HEK293T (cell line): Measurements from ENCODE around the gene DDAH1.

Experiments used
- CTCF ChIA-PET: fragments of 350-600 bp; formaldehyde crosslinking; extraction: SDS; loops from one replicate; lab custom pipeline; 2021; ENCODE audit warnings: antibody characterized with exemption, inconsistent platforms; lab: Yijun Ruan, JAX
- POLR2A ChIA-PET: fragments of 350-600 bp; formaldehyde crosslinking; extraction: SDS; loops from one replicate; lab custom pipeline; 2020; ENCODE audit warnings: antibody characterized with exemption, inconsistent platforms; lab: Yijun Ruan, JAX
- DNase-seq: peaks from one replicate; pipeline ENCODE4 v3.0.0; 2012; ENCODE audit warnings: mixed read lengths; ENCODE audit errors: extremely low spot score
- ARNT ChIP-seq: fragments of 450-650 bp; IDR thresholded peaks from 2 replicates; pipeline ENCODE4 v1.6.1; 2017; ENCODE audit warnings: mild to moderate bottlenecking
- BHLHE40 ChIP-seq: fragments of 450-650 bp; IDR thresholded peaks from 2 replicates; pipeline ENCODE4 v1.6.1; 2016; ENCODE audit warnings: mild to moderate bottlenecking, moderate library complexity, borderline replicate concordance
- CTBP1 ChIP-seq: fragments of 450-650 bp; IDR thresholded peaks from 2 replicates; pipeline ENCODE4 v1.6.1; 2016; ENCODE audit warnings: borderline replicate concordance
- ELF4 ChIP-seq: fragments of 450-650 bp; IDR thresholded peaks from 2 replicates; pipeline ENCODE4 v1.6.1; 2017; ENCODE audit warnings: antibody characterized with exemption
- FOXA1 ChIP-seq: fragments of 450-650 bp; IDR thresholded peaks from 2 replicates; pipeline ENCODE4 v1.6.1; 2016; ENCODE audit warnings: mild to moderate bottlenecking
- FOXK2 ChIP-seq: fragments of 450-650 bp; IDR thresholded peaks from 2 replicates; pipeline ENCODE4 v1.6.1; 2016; ENCODE audit warnings: mild to moderate bottlenecking
- FOXM1 ChIP-seq: fragments of 450-650 bp; IDR thresholded peaks from 2 replicates; pipeline ENCODE4 v1.6.1; 2017; ENCODE audit warnings: mild to moderate bottlenecking, borderline replicate concordance
- HDGF ChIP-seq: fragments of 450-650 bp; IDR thresholded peaks from 2 replicates; pipeline ENCODE4 v1.6.1; 2017; ENCODE audit warnings: antibody characterized with exemption, borderline replicate concordance
- L3MBTL2 ChIP-seq: fragments of 450-650 bp; conservative IDR thresholded peaks from 2 replicates; pipeline ENCODE4 v1.6.1; 2016; ENCODE audit warnings: mild to moderate bottlenecking
- LEF1 ChIP-seq: fragments of 450-650 bp; IDR thresholded peaks from 2 replicates; pipeline ENCODE4 v1.6.1; 2017; ENCODE audit warnings: mild to moderate bottlenecking, borderline replicate concordance
- NFRKB ChIP-seq: fragments of 450-650 bp; IDR thresholded peaks from 2 replicates; pipeline ENCODE4 v1.6.1; 2016; ENCODE audit warnings: mild to moderate bottlenecking, moderate library complexity
- SP1 ChIP-seq: fragments of 450-650 bp; IDR thresholded peaks from 2 replicates; pipeline ENCODE4 v1.6.1; 2017
- SUZ12 ChIP-seq: fragments of 450-650 bp; IDR thresholded peaks from 2 replicates; pipeline ENCODE4 v1.6.1; 2016; ENCODE audit warnings: mild to moderate bottlenecking
- TARDBP ChIP-seq: fragments of 450-650 bp; IDR thresholded peaks from 2 replicates; pipeline ENCODE4 v1.6.1; 2016
- ZNF384 ChIP-seq: fragments of 450-650 bp; IDR thresholded peaks from 2 replicates; pipeline ENCODE4 v1.6.1; 2016
- TF ChIP-seq, protein P1 (sequence below): fragments of 450-650 bp; IDR thresholded peaks from 2 replicates; pipeline ENCODE4 v1.6.1; 2016

DDAH1 gene

DNA sequence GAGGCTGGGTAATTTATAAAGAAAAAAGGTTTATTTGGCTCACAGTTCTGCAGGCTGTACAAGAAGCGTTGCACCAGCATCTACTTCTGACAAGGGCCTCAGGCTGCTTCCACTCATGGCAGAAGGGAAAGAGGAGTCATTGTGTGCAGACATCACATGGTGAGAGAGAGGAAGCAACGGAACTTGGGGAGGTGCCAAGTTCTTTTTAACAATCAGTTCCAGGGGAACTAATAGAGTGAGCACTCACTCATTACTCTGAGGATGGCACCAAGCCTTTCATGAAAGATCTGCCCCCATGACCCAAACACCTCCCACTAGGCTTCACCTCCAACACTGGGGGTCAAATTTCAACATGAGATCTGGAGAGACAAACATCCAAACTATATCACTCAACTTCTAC lies 77.2 kb downstream of the DDAH1 start:
- TF ChIP-seq FOXA1 (no peak), ELF4 (no peak), SUZ12 (no peak), ZNF384 (no peak), SP1 (no peak), BHLHE40 (no peak), FOXM1 (no peak), FOXK2 (no peak), CTBP1 (no peak), ARNT (no peak), NFRKB (no peak), L3MBTL2 (no peak), HDGF (no peak), LEF1 (no peak)
- TF ChIP-seq, protein P1, sequence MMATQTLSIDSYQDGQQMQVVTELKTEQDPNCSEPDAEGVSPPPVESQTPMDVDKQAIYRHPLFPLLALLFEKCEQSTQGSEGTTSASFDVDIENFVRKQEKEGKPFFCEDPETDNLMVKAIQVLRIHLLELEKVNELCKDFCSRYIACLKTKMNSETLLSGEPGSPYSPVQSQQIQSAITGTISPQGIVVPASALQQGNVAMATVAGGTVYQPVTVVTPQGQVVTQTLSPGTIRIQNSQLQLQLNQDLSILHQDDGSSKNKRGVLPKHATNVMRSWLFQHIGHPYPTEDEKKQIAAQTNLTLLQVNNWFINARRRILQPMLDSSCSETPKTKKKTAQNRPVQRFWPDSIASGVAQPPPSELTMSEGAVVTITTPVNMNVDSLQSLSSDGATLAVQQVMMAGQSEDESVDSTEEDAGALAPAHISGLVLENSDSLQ: no peak
- POLR2A ChIA-PET: no interaction called here
- CTCF ChIA-PET: no interaction called here
- no peak for DNase-seq

DNA sequence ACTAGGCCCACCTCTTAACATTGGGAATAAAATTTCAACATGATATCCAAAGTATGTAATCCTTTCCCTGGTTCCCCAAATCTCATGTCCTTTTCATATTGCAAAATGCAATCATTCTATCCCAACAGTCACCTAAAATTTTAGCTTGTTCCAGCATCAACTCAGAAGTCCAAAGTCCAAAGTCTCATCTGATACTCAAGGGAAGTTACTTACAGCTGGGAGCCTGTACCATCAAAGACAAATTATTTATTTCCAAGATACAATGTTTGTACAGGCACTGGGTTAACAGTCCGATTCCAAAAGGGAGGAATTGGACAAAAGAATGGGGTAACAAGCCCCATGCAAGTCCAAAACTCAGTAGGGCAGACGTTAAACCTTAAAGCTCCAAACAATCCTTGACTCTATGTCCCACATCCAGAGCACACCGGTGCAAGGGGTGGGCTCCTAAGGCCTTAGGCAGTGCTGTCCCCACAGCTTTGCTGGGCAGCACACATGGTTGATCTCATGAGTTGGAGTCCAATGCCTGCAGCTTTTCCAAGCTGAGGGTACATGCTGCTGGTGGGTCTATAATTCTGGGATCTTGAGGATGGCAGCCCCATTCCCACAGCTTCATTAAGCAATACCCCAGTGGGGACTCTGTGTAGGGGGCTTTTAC lies 78.8 kb downstream of the DDAH1 start:
- CTCF ChIA-PET: no interaction called here

DNA sequence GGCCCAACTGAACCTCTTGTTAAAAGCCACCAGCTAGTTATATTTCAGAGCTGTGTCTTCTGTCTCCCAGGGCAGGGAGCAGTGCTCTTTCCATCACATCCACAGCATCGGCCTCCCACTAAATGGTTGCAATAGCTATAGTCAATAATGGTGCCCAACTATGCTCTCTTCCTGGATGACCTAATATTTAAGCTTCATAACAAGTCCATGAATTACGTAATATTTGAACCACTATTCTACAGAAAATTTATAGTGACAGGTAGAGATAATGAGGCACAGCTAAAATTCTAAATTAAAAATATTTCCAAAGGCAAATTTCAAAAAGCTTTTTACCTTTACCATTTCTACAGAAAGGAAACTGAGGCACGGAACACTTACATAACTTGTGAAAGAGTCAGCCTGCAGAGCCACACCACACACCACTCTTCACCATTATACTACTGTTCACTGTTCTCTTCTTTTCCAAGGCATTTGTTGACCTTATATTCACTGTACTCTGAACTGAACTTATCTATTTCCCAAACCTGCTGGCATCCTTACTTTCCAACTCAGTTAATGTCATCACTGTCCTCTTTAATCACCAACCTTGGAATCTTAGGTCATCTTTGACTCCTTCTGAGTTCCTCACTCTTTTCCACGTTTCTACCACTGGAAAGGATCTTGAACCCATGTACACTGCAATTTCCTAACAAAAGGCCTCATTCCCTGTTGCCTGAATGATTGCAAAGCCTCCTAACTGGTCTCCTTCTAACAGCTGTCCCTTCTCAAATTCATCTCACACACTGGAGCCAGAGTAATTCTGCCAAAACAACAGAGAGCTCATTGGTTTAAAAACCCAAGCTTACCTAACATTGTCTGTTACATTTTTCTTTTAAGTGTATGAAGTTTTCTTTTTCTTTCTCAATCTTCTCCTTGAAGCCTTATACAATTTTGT lies 85.5 kb downstream of the DDAH1 start:
- TF ChIP-seq ZNF384 (no peak), SP1 (no peak), SUZ12 (no peak), BHLHE40 (no peak), FOXM1 (no peak), NFRKB (no peak), ARNT (no peak), ELF4 (no peak), TARDBP (no peak), L3MBTL2 (no peak), LEF1 (no peak), FOXK2 (no peak)
- TF ChIP-seq, protein P1: no peak
- ChIA-PET POLR2A (interaction anchor here (1.1 kb wide), 1 partner anchor 18 kb away, joined by 3 read pairs; no protein-coding TSS in a partner anchor), CTCF (no interaction called here)
- DNase-seq: no peak

More for the DNA sequence above, 78.8 kb downstream of the DDAH1 start:
- TF ChIP-seq ARNT (no peak), SUZ12 (no peak), LEF1 (no peak), FOXM1 (no peak), ELF4 (no peak), CTBP1 (no peak)
- DNase-seq: no peak
- POLR2A ChIA-PET: no interaction called here

DNA sequence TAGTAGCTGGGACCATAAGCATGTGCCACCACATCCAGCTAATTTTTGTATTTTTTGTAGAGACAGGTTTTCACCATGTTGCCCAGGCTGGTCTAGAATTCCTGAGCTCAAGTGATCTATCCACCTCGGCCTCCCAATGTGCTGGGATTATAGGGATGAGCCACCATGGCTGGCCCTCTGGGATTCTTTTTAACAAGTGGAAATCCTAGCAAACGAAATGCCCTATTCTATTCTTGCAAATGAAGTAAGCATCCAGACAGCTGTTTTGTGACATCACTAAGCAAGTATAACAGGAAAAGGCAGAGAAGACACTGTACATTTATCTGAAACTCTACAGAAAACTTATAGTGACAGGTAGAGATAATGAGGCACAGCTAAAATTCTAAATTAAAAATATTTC lies 86.4 kb downstream of the DDAH1 start:
- ChIA-PET POLR2A (interaction anchor here (1.1 kb wide), 1 partner anchor 19 kb away, joined by 3 read pairs; no protein-coding TSS in a partner anchor), CTCF (no interaction called here)
- TF ChIP-seq ELF4 (no peak), FOXK2 (no peak), CTBP1 (no peak), SUZ12 (no peak), FOXA1 (no peak), ARNT (no peak), SP1 (no peak), NFRKB (no peak)
- DNase-seq: no peak

DNA sequence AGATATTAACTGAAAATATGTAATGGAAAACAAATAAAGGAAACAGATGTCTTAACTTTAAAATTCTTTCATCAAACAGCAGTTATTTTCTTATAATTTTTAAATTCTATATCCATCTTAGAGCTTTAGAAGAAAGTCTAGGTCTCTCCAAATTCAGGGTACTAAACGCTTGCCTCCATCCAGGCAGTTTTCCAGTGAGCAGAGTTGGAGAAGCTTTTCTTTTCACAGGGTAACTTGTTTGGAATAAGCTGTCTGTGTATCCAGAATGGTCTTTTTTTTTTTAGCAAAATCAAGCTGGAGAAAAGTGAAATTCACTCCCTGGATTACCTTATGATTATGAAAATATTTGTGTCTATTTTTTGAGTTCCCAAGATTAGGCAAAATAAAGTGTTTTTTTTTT lies 88.6 kb downstream of the DDAH1 start:
- no peak for DNase-seq
- ChIA-PET CTCF (no interaction called here), POLR2A (no interaction called here)
- TF ChIP-seq FOXM1 (no peak), FOXA1 (no peak), ELF4 (no peak), CTBP1 (no peak), NFRKB (no peak), TARDBP (no peak)

DNA sequence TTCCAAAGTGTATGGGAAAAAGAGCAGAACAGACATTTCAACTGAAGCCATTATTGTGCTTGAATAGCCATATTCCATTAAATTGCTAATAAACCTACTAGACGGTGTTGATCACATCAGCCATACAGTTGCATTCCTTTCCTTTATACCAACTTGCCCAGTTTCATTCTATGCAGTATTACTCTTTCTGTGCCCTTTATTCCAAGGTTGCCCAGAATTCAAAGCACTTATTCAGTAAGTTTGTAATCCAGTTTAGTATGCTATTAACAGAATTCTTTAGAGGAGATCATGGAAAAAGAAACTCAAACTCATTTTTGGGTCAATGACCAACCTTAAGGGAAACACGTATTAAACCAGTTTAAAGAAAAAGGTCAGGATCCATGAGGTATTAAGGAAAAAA lies 89.5 kb downstream of the DDAH1 start:
- DNase-seq: no peak
- CTCF ChIA-PET: no interaction called here
- no peak for TF ChIP-seq TARDBP
- TF ChIP-seq ZNF384: no peak
- TF ChIP-seq LEF1: no peak
- TF ChIP-seq NFRKB: no peak
- no peak for TF ChIP-seq L3MBTL2
- no peak for TF ChIP-seq SP1
- no peak for TF ChIP-seq FOXM1
- TF ChIP-seq ELF4: no peak
- no peak for TF ChIP-seq ARNT
- TF ChIP-seq, protein P1: no peak
- TF ChIP-seq FOXA1: no peak
- TF ChIP-seq HDGF: no peak
- TF ChIP-seq CTBP1: no peak
- no peak for TF ChIP-seq SUZ12
- TF ChIP-seq BHLHE40: no peak
- TF ChIP-seq FOXK2: no peak
- POLR2A ChIA-PET: no interaction called here
